Activated T-helper 1 cell treated with anti-CD3 and anti-CD28 coated beads, Interleukin-12 subunit alpha, Interleukin-12 subunit beta, Interleukin-2, Interleukin-4 antibody, amounts not matched to agents 30 ng/mL and 10 ng/mL and 1 ng/mL, durations not matched to agents 14 hours and 24 hours and 36 hours (primary cell): Measurements from ENCODE around the gene CENPQ. TPM values are rescaled to one million over a fixed set of nuclear protein-coding genes. Genes with fewer than 3 reads are reported as not detected.

Experiments used
- DNase-seq: peaks from one replicate; pipeline ENCODE4 v3.0.0; 2021; ENCODE audit warnings: low spot score
- H3K27ac Mint-ChIP-seq: one replicate; pipeline ENCODE4 v1.8.0; 2021; ENCODE audit warnings: mild to moderate bottlenecking, mixed read lengths
- H3K27me3 Mint-ChIP-seq: one replicate; pipeline ENCODE4 v1.8.0; 2022; ENCODE audit warnings: mild to moderate bottlenecking, moderate library complexity, mixed read lengths; ENCODE audit not compliant: insufficient read depth
- H3K36me3 Mint-ChIP-seq: one replicate; pipeline ENCODE4 v1.8.0; 2021; ENCODE audit warnings: low read depth, mixed read lengths
- H3K4me1 Mint-ChIP-seq: one replicate; pipeline ENCODE4 v1.8.0; 2021; ENCODE audit warnings: low read depth, mixed read lengths
- H3K4me3 Mint-ChIP-seq: one replicate; pipeline ENCODE4 v1.8.0; 2021; ENCODE audit warnings: mild to moderate bottlenecking, moderate library complexity, mixed read lengths
- H3K9me3 Mint-ChIP-seq: one replicate; pipeline ENCODE4 v1.8.0; 2021; ENCODE audit warnings: mixed read lengths
- intact Hi-C: fragments of 100-400 bp; cut with micrococcal nuclease; formaldehyde crosslinking; loops from one replicate; pipeline ENCODE4 v1.15.1; 2024
- total RNA-seq: library from RNA; stranded (reverse); gene quantifications from 2 replicates; pipeline ENCODE4 v1.2.3, GENCODE V29; 2022

CENPQ gene
- total RNA-seq, result 18.2 and 18.7 TPM in 2 replicates

- H3K9me3 Mint-ChIP-seq, result no peaks in the 10 kb centered on the region
- peaks cover 57% of the 10 kb centered on the region for H3K4me1 Mint-ChIP-seq
- H3K27ac Mint-ChIP-seq, result peak within 1 kb of the TSS; percentile 97
- peaks cover 2% of the 10 kb centered on the region for H3K27me3 Mint-ChIP-seq
- intact Hi-C loops, result loop anchor here (1.0 to 10.0 kb wide), 3 partner anchors 88 to 1985 kb away; no protein-coding TSS in a partner anchor
- H3K4me3 Mint-ChIP-seq, result peak within 1 kb of the TSS; percentile 99
- H3K36me3 Mint-ChIP-seq, result peaks cover 8% of the 10 kb centered on the region
- DNase-seq, result peak; percentile 91
Observed at GRCh38 chr6:49462927-49463611, at the start of gene CENPQ, which contains the start of gene MMUT. CENPQ (plus strand) TSS chr6:49463370; CDS start chr6:49470177, 6,807 bp downstream. MMUT (minus strand) TSS chr6:49463253; CDS start chr6:49459466, 3,787 bp downstream.

- Mint-ChIP-seq H3K9me3 (no peaks in the 10 kb centered on the region), H3K36me3 (no peaks in the 10 kb centered on the region), H3K4me1 (no peaks in the 10 kb centered on the region), H3K4me3 (no peak overlapping the region), H3K27ac (no peak overlapping the region), H3K27me3 (peaks cover 5% of the 10 kb centered on the region)
- intact Hi-C loops, result no loop called here
- DNase-seq, result no peak
Observed at GRCh38 chr6:49415358-49415757, 47.8 kb upstream of the CENPQ start.

- Mint-ChIP-seq H3K4me1 (no peaks in the 10 kb centered on the region), H3K4me3 (no peak overlapping the region), H3K36me3 (no peaks in the 10 kb centered on the region), H3K9me3 (no peaks in the 10 kb centered on the region), H3K27ac (no peak overlapping the region), H3K27me3 (peaks cover 11% of the 10 kb centered on the region)
- DNase-seq, result no peak
- intact Hi-C loops, result no loop called here
Observed at GRCh38 chr6:49416195-49416594, 47.0 kb upstream of the CENPQ start.

GRCh38 chr6:49423817-49424216 lies 39.4 kb upstream of the CENPQ start:
- Mint-ChIP-seq H3K4me3 (no peak overlapping the region), H3K36me3 (no peaks in the 10 kb centered on the region), H3K27me3 (peaks cover 9% of the 10 kb centered on the region), H3K9me3 (no peaks in the 10 kb centered on the region), H3K4me1 (no peaks in the 10 kb centered on the region), H3K27ac (no peak overlapping the region)
- no peak for DNase-seq
- intact Hi-C loops, result no loop called here

GRCh38 chr6:49430187-49430586 lies 33.0 kb upstream of the CENPQ start:
- no peak overlapping the region for H3K27ac Mint-ChIP-seq
- no peak for DNase-seq
- no peaks in the 10 kb centered on the region for H3K4me1 Mint-ChIP-seq
- no peaks in the 10 kb centered on the region for H3K9me3 Mint-ChIP-seq
- H3K27me3 Mint-ChIP-seq, result peaks cover under 1% of the 10 kb centered on the region
- H3K4me3 Mint-ChIP-seq, result no peak overlapping the region
- intact Hi-C loops, result no loop called here
- H3K36me3 Mint-ChIP-seq, result peaks cover 10% of the 10 kb centered on the region

GRCh38 chr6:49430866-49431265 lies 32.3 kb upstream of the CENPQ start:
- DNase-seq, result no peak
- Mint-ChIP-seq H3K27ac (no peak overlapping the region), H3K9me3 (no peaks in the 10 kb centered on the region), H3K27me3 (no peaks in the 10 kb centered on the region), H3K36me3 (peaks cover 15% of the 10 kb centered on the region), H3K4me3 (no peak overlapping the region), H3K4me1 (no peaks in the 10 kb centered on the region)
- intact Hi-C loops, result no loop called here

GRCh38 chr6:49453221-49453620 lies 9.9 kb upstream of the CENPQ start:
- intact Hi-C loops, result no loop called here
- H3K27me3 Mint-ChIP-seq, result no peaks in the 10 kb centered on the region
- peaks cover 14% of the 10 kb centered on the region for H3K36me3 Mint-ChIP-seq
- H3K27ac Mint-ChIP-seq, result no peak overlapping the region
- H3K4me3 Mint-ChIP-seq, result no peak overlapping the region
- peaks cover 9% of the 10 kb centered on the region for H3K4me1 Mint-ChIP-seq
- DNase-seq, result no peak
- H3K9me3 Mint-ChIP-seq, result no peaks in the 10 kb centered on the region

GRCh38 chr6:49454787-49455709 lies 8.1 kb upstream of the CENPQ start:
- DNase-seq, result no peak
- H3K27me3 Mint-ChIP-seq, result no peaks in the 10 kb centered on the region
- intact Hi-C loops, result no loop called here
- peaks cover 16% of the 10 kb centered on the region for H3K36me3 Mint-ChIP-seq
- no peaks in the 10 kb centered on the region for H3K9me3 Mint-ChIP-seq
- peaks cover 12% of the 10 kb centered on the region for H3K4me1 Mint-ChIP-seq
- no peak overlapping the region for H3K4me3 Mint-ChIP-seq
- H3K27ac Mint-ChIP-seq, result no peak overlapping the region

- no peak for DNase-seq
- H3K4me1 Mint-ChIP-seq, result peaks cover 35% of the 10 kb centered on the region
- intact Hi-C loops, result no loop called here
- H3K4me3 Mint-ChIP-seq, result no peak overlapping the region
- no peak overlapping the region for H3K27ac Mint-ChIP-seq
- H3K27me3 Mint-ChIP-seq, result no peaks in the 10 kb centered on the region
- H3K36me3 Mint-ChIP-seq, result peaks cover 14% of the 10 kb centered on the region
- H3K9me3 Mint-ChIP-seq, result no peaks in the 10 kb centered on the region
Observed at GRCh38 chr6:49457771-49458170, 5.4 kb upstream of the CENPQ start.

GRCh38 chr6:49462071-49462470 lies 1.1 kb upstream of the CENPQ start:
- H3K9me3 Mint-ChIP-seq, result no peaks in the 10 kb centered on the region
- H3K36me3 Mint-ChIP-seq, result peaks cover 12% of the 10 kb centered on the region
- peaks cover 52% of the 10 kb centered on the region for H3K4me1 Mint-ChIP-seq
- peak overlapping the region; percentile 97 for H3K27ac Mint-ChIP-seq
- no peak for DNase-seq
- H3K4me3 Mint-ChIP-seq, result peak overlapping the region; percentile 99
- H3K27me3 Mint-ChIP-seq, result peaks cover 2% of the 10 kb centered on the region
- intact Hi-C loops, result loop anchor here (10.0 kb wide), 1 partner anchor 143 kb away; no protein-coding TSS in a partner anchor

GRCh38 chr6:49462599-49462926 lies 607 bp upstream of the CENPQ start:
- Mint-ChIP-seq H3K27me3 (peaks cover 2% of the 10 kb centered on the region), H3K9me3 (no peaks in the 10 kb centered on the region), H3K36me3 (peaks cover 9% of the 10 kb centered on the region), H3K27ac (peak overlapping the region; percentile 97), H3K4me3 (peak overlapping the region; percentile 99), H3K4me1 (peaks cover 52% of the 10 kb centered on the region)
- intact Hi-C loops, result loop anchor here (10.0 kb wide), 1 partner anchor 142 kb away; no protein-coding TSS in a partner anchor
- no peak for DNase-seq

- Mint-ChIP-seq H3K27ac (peak overlapping the region; percentile 97), H3K36me3 (peaks cover 8% of the 10 kb centered on the region), H3K4me1 (peaks cover 59% of the 10 kb centered on the region), H3K4me3 (peak overlapping the region; percentile 99), H3K27me3 (peaks cover 2% of the 10 kb centered on the region), H3K9me3 (no peaks in the 10 kb centered on the region)
- no peak for DNase-seq
- intact Hi-C loops, result loop anchor here (1.0 to 10.0 kb wide), 3 partner anchors 88 to 1985 kb away; no protein-coding TSS in a partner anchor
Observed at GRCh38 chr6:49463612-49463967, 420 bp downstream of the CENPQ start.

GRCh38 chr6:49464691-49465090 lies 1.5 kb downstream of the CENPQ start:
- H3K4me1 Mint-ChIP-seq, result peaks cover 59% of the 10 kb centered on the region
- H3K27me3 Mint-ChIP-seq, result peaks cover 2% of the 10 kb centered on the region
- H3K4me3 Mint-ChIP-seq, result peak overlapping the region; percentile 99
- H3K36me3 Mint-ChIP-seq, result peaks cover 4% of the 10 kb centered on the region
- intact Hi-C loops, result loop anchor here (10.0 kb wide), 1 partner anchor 140 kb away; no protein-coding TSS in a partner anchor
- H3K9me3 Mint-ChIP-seq, result no peaks in the 10 kb centered on the region
- DNase-seq, result no peak
- no peak overlapping the region for H3K27ac Mint-ChIP-seq
